ENCODE data around the gene CCR4.
"Not testable (repeated sequence)": the region's sequence is repeated elsewhere in the genome, so short reads cannot be mapped to it uniquely, and the experiment has no call there.

The CCR4 gene

DNA sequence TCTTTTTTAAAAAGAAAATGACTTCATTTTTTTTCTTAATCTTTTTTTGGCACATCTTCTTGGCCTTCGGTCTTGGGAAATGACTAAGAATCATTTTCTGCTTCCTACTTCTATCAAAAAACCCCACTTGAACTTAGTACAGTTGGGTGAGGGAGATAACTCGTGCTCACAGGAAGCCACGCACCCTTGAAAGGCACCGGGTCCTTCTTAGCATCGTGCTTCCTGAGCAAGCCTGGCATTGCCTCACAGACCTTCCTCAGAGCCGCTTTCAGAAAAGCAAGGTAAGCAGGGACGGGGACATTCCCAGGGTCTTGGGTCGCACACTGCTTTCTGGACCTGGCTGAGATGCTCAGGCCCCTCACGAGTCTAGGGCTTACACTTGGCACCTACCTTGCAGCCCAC, at the start of gene CCR4:
Gene CCR4, plus strand, starts transcription at position 235 of the 402 bp plus-strand sequence. CDS start 1,779 bp downstream, outside the sequence.
- DNase-seq = peak; percentile 55

- peak; percentile 37 for DNase-seq
These were observed 48.5 kb upstream of the CCR4 start for GRCh38 chr3:32902887-32903371.

DNA sequence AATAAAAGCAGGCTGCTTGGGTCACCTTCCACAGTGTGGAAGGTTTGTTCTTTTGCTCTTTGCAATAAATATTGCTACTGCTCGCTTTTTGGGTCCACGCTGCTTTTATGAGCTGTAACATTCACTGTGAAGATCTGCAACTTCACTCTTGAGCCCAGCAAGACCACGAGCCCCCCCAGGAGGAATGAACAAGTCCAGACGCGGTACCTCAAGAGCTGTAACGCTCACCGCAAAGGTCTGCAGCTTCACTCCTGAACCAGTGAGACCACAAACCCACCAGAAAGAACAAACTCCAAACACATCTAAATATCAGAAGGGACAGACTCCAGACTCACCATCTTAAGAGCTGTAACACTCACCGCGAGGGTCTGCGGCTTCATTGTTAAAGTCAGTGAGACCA, 47.5 kb upstream of the CCR4 start:
- DNase-seq = no peak

DNA sequence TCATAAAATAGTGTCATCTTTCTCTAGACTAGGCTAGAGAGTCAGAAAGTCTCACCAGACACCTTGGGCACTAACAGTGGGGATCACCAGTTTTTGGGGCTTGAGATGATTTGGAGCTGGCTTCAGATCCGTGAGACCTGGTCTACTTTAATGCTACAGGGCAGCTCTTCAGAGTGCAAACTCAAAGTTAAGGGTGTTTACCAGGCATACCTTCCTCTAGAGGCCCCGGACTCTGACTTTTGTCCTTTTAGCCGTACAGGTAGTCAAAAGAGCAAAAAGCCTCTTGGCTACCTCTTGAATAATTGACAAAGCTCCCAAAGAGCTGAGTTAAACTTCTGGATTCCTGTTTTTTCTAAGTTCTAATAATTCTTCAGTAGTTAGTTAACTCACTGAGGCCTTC, 41.4 kb upstream of the CCR4 start:
- no peak for DNase-seq

- DNase-seq = no peak
These were observed 40.5 kb upstream of the CCR4 start for GRCh38 chr3:32910954-32911353.

- no peak for DNase-seq
These were observed 39.4 kb upstream of the CCR4 start for GRCh38 chr3:32912046-32912445.

DNA sequence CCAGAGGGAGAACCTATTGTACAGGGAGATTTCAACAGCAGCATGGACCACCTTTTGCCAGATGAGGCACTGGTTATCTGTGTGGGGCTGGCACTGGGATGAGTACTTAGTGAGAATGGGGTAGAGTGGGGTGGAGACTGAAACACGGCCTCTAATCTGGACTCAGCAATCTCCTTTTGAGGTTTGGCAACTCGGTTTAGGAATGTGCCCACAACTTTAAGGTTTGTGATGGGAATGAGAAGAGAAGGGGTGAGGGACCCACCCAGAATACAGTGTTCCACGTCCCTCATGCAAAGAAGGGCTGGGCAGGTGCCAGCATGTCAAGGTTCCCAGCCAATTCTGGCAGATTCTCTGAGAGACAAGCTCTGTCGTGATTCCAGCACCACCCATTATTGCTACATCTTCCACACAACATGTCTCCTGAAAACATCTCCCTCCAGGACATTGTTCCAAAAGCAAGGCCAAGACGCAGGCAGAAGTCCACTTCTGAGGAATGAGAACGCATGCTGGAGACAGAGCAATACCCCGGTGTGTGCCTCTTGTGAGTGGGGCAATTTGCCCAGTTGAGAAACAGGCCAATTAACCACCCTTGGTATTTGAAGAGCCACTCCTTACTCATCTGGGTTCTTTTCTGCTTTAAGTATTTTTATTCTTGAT, 37.5 kb upstream of the CCR4 start:
- DNase-seq = no peak

- DNase-seq = no peak
These were observed 31.5 kb upstream of the CCR4 start for GRCh38 chr3:32919920-32920319.

GRCh38 chr3:32922078-32922477, 29.4 kb upstream of the CCR4 start:
- DNase-seq = no peak

GRCh38 chr3:32930161-32930560, 21.3 kb upstream of the CCR4 start:
- DNase-seq = no peak

- not testable (repeated sequence) for DNase-seq
These were observed 20.2 kb upstream of the CCR4 start for GRCh38 chr3:32931273-32931672.

GRCh38 chr3:32934150-32934742, 17.2 kb upstream of the CCR4 start:
- DNase-seq = no peak

GRCh38 chr3:32937331-32937730, 14.1 kb upstream of the CCR4 start:
- DNase-seq = no peak

- DNase-seq = not testable (repeated sequence)
These were observed 11.7 kb upstream of the CCR4 start for GRCh38 chr3:32939531-32940284.

GRCh38 chr3:32940726-32941125, 10.7 kb upstream of the CCR4 start:
- no peak for DNase-seq

GRCh38 chr3:32945136-32945535, 6.3 kb upstream of the CCR4 start:
- no peak for DNase-seq

GRCh38 chr3:32945598-32945997, 5.8 kb upstream of the CCR4 start:
- not testable (repeated sequence) for DNase-seq

GRCh38 chr3:32946973-32947788, 4.3 kb upstream of the CCR4 start:
- DNase-seq = no peak

GRCh38 chr3:32947789-32948238, 3.6 kb upstream of the CCR4 start:
- peak; percentile 98 for DNase-seq

- no peak for DNase-seq
These were observed 2.6 kb upstream of the CCR4 start for GRCh38 chr3:32948625-32949445.

GRCh38 chr3:32950516-32950915, 928 bp upstream of the CCR4 start:
- DNase-seq = no peak
